GM12878 (cell line): ENCODE data around the gene OR9Q1. TPM values are rescaled to one million over a fixed set of nuclear protein-coding genes. Genes with fewer than 3 reads are reported as not detected.

Source experiments
- ATAC-seq: fragments of 200-7000 bp; cut with Tn5 transposase; 3 replicates; pipeline ENCODE4 v1.9.1; 2020; ENCODE audit warnings: mild to moderate bottlenecking, moderate library complexity
- BruUV-seq: library from RNA; stranded (reverse); fragments of 400-500 nt; replicated peaks from 2 replicates; lab custom pipeline; 2021; lab: Mats Ljungman, UMichigan
- CTCF ChIA-PET: fragments of 300-600 bp; sonication (Branson Sonifier 250); formaldehyde crosslinking; extraction: SDS; loops from one replicate; lab custom pipeline; 2021; ENCODE audit warnings: inconsistent platforms; lab: Yijun Ruan, JAX
- POLR2A ChIA-PET: fragments of 350-600 bp; formaldehyde crosslinking; extraction: SDS; loops from one replicate; lab custom pipeline; 2021; ENCODE audit warnings: inconsistent platforms; lab: Charles Lee
- RAD21 ChIA-PET: fragments of 300-600 bp; sonication (Branson Sonifier 250); formaldehyde crosslinking; loops from one replicate; lab custom pipeline; 2023; ENCODE audit warnings: antibody characterized with exemption; ENCODE audit not compliant: unreplicated experiment; lab: Charles Lee
- SMC1A ChIA-PET: fragments of 300-600 bp; sonication (Branson Sonifier 250); formaldehyde crosslinking; loops from one replicate; lab custom pipeline; 2023; ENCODE audit not compliant: unreplicated experiment, uncharacterized antibody; lab: Charles Lee
- DNase-seq: peaks from one replicate; pipeline ENCODE4 v3.0.0-alpha.2; 2011; ENCODE audit warnings: low read depth, low spot score
- FAIRE-seq: peaks from 3 replicates; lab custom pipeline; 2011; peaks lifted over from hg19 to GRCh38; lab: Jason Lieb, UNC
- H2AFZ ChIP-seq: 2 replicates; pipeline ENCODE4 v1.6.0; 2011; ENCODE audit warnings: low read depth, low read length, control low read depth; ENCODE audit not compliant: control insufficient read depth
- H3K27ac ChIP-seq: 2 replicates; pipeline ENCODE4 v1.5.1; 2011; ENCODE audit warnings: control low read depth; ENCODE audit not compliant: control insufficient read depth, insufficient read depth
- H3K27me3 ChIP-seq, 2 experiments: replicated peaks in 1 of 2; 2 replicates each; pipeline versions ENCODE4 v1.6.0 to v1.6.1; 2011; ENCODE audit warnings: low read length in 1 of 2; ENCODE audit not compliant: control insufficient read depth in 2 of 2, insufficient read depth in 2 of 2
- H3K36me3 ChIP-seq, 2 experiments: 2 replicates each; pipeline ENCODE4 v1.5.1; 2011; ENCODE audit warnings: low read length in 1 of 2; ENCODE audit not compliant: control insufficient read depth in 2 of 2, insufficient read depth in 2 of 2
- H3K4me1 ChIP-seq: 2 replicates; pipeline ENCODE4 v1.6.1; 2011; ENCODE audit warnings: mild to moderate bottlenecking, low read length, moderate library complexity, mixed read lengths; ENCODE audit not compliant: control insufficient read depth, insufficient read depth
- H3K4me2 ChIP-seq: 2 replicates; pipeline ENCODE4 v1.6.0; 2011; ENCODE audit warnings: control low read depth; ENCODE audit not compliant: control insufficient read depth, insufficient read depth
- H3K4me3 ChIP-seq: fragments of 200-600 bp; sonication (generic); 2 replicates; pipeline ENCODE4 v1.5.1; 2016
- H3K79me2 ChIP-seq: 2 replicates; pipeline ENCODE4 v1.6.0; 2011; ENCODE audit warnings: low read length; ENCODE audit not compliant: control insufficient read depth, insufficient read depth
- H3K9ac ChIP-seq: 2 replicates; pipeline ENCODE4 v1.8.0; 2011; ENCODE audit warnings: low read length, control low read depth, mixed read lengths; ENCODE audit not compliant: control insufficient read depth, insufficient read depth
- H3K9me3 ChIP-seq: replicated peaks from 3 replicates; pipeline ENCODE4 v1.5.1; 2011; ENCODE audit warnings: mild to moderate bottlenecking, low read length; ENCODE audit not compliant: control insufficient read depth, insufficient read depth
- H4K20me1 ChIP-seq: 2 replicates; pipeline ENCODE4 v1.6.0; 2011; ENCODE audit not compliant: control insufficient read depth, insufficient read depth
- ASH2L ChIP-seq: fragments of 300-600, 200-600 bp; sonication (generic); IDR thresholded peaks from 2 replicates; pipeline ENCODE4 v1.6.1; 2017; ENCODE audit warnings: low read depth, mild to moderate bottlenecking, borderline replicate concordance
- CBX3 ChIP-seq: fragments of 200-600 bp; sonication (generic); IDR thresholded peaks from 2 replicates; pipeline ENCODE4 v1.6.1; 2016; ENCODE audit warnings: low read depth, borderline replicate concordance
- CEBPB ChIP-seq, 2 experiments: fragments of 150-350 bp in 1 of 2; IDR thresholded peaks; 2 replicates each; pipeline ENCODE4 v1.6.1; 2012 to 2014; ENCODE audit warnings: low read depth in 2 of 2, low read length in 2 of 2, borderline replicate concordance in 1 of 2, inconsistent platforms in 1 of 2
- CHD1 ChIP-seq: IDR thresholded peaks from 2 replicates; pipeline ENCODE4 v1.6.1; 2012; ENCODE audit warnings: low read depth, low read length, improper control_type of control experiment
- FOS ChIP-seq: IDR thresholded peaks from 3 replicates; pipeline ENCODE4 v1.6.1; 2011; ENCODE audit warnings: borderline replicate concordance; ENCODE audit not compliant: insufficient read length; ENCODE audit errors: extremely low read depth
- NRF1 ChIP-seq: conservative IDR thresholded peaks from 2 replicates; pipeline ENCODE4 v1.6.1; 2011; ENCODE audit warnings: mild to moderate bottlenecking, low read depth, low read length, improper control_type of control experiment
- PAX5 ChIP-seq: IDR thresholded peaks from 2 replicates; pipeline ENCODE4 v1.6.1; 2011; ENCODE audit warnings: low read depth, low read length, borderline replicate concordance
- POLR2AphosphoS5 ChIP-seq: IDR thresholded peaks from 2 replicates; pipeline ENCODE4 v1.6.1; 2011; ENCODE audit warnings: mild to moderate bottlenecking, low read length, inconsistent platforms
- SREBF1 ChIP-seq: IDR thresholded peaks from 2 replicates; pipeline ENCODE4 v1.6.1; 2012; ENCODE audit warnings: mild to moderate bottlenecking, low read length
- SRF ChIP-seq, 2 experiments: IDR thresholded peaks; 2 replicates each; pipeline ENCODE4 v1.6.1; 2011; ENCODE audit warnings: low read depth in 2 of 2, low read length in 2 of 2, mild to moderate bottlenecking in 1 of 2, moderate library complexity in 1 of 2
- TARDBP ChIP-seq: IDR thresholded peaks from 2 replicates; pipeline ENCODE4 v1.6.1; 2016; ENCODE audit warnings: borderline replicate concordance
- YY1 ChIP-seq: IDR thresholded peaks from 2 replicates; pipeline ENCODE4 v1.6.1; 2011; ENCODE audit warnings: low read depth, mild to moderate bottlenecking, low read length
- ZZZ3 ChIP-seq: IDR thresholded peaks from 2 replicates; pipeline ENCODE4 v1.6.1; 2011; ENCODE audit warnings: low read depth; ENCODE audit not compliant: control insufficient read depth, insufficient read length
- WGBS: methylation state at CpG from one replicate; pipeline ENCODE4 v1.1.6; 2016; ENCODE audit warnings: low lambda C conversion rate; ENCODE audit not compliant: insufficient replicate concordance, insufficient coverage; ENCODE audit errors: missing lambda C conversion rate; 5-methylcytosine and 5-hydroxymethylcytosine counted together
- in situ Hi-C: fragments of 300-500 bp; cut with MboI; formaldehyde crosslinking; loops from 9 replicates; pipeline ENCODE4 v1.14.3; 2018; ENCODE audit warnings: mixed read lengths
- intact Hi-C: fragments of 100-400 bp; cut with micrococcal nuclease; formaldehyde crosslinking; loops from one replicate; pipeline ENCODE4 v1.14.2; 2022; ENCODE audit not compliant: unreplicated experiment
- polyA plus RNA-seq, 11 experiments: library from polyadenylated mRNA; depleted of rRNA in 4 of 11; unstranded in 6 of 11; stranded (reverse) in 5 of 11; fragments of >200 nt; fragmentation: Nextera tagmentation in 4 of 11; fragmentation: Illumina TruSeq in 1 of 11; extraction: Ambion mirVana in 4 of 11; extraction: Trizol in 1 of 11; gene quantifications; 1 replicate in 1 of 11; 2 replicates in 10 of 11; pipeline versions ENCODE4 v1.2.1 to v1.2.3, GENCODE V29; 2011 to 2016; ENCODE audit warnings: inconsistent platforms in 2 of 11, missing spikeins in 2 of 11, low read depth in 1 of 11
- total RNA-seq, 4 experiments: library from RNA; depleted of rRNA in 3 of 4; stranded (reverse); fragments of >200 nt in 3 of 4; fragmentation: Illumina TruSeq in 1 of 4; extraction: Trizol in 1 of 4; gene quantifications; 2 replicates each; pipeline versions ENCODE4 v1.2.1 to v1.2.3, GENCODE V29; 2013 to 2021
- TF ChIP-seq, protein P1 (sequence below): IDR thresholded peaks from 2 replicates; pipeline ENCODE4 v1.6.1; 2012; ENCODE audit warnings: mild to moderate bottlenecking, low read depth, low read length
- TF ChIP-seq, protein P2 (sequence below): IDR thresholded peaks from 2 replicates; pipeline ENCODE4 v1.6.1; 2012; ENCODE audit warnings: low read depth, low read length, improper control_type of control experiment
- TF ChIP-seq, protein P3 (sequence below): fragments of 450-650 bp; IDR thresholded peaks from 2 replicates; pipeline ENCODE4 v1.6.1; 2016; ENCODE audit warnings: mild to moderate bottlenecking

Gene OR9Q1
- total and polyA plus RNA-seq, 10 of the 15 experiments (the other 5 are each of a cell fraction or from before 2014, with no cell fraction given) = not detected

DNA sequence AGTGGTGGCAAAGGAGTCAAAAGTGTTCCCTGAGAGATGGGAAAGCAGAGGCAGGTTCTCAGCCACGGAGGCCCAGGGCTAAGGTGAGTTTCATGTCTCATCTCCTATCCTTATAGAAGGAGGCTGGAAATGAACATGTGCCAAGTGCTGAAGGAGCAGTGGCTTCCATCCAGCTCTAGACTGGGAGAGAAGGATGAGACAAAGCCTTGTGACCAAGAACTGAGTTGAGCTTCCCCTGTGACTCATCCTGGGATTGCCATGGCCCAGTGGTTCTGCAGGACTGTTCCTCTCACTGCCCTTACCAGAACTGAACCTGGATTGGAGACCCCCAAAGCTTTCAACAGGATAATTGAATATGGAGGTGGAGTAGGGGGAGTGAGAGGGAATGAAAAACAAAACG, 16.7 kb upstream of the OR9Q1 start:
- Histone ChIP-seq H3K27me3 (no peaks in the 10 kb centered on the region), H3K4me1 (no peaks in the 10 kb centered on the region), H3K9ac (no peak overlapping the region), H3K4me3 (no peak overlapping the region), H4K20me1 (no peaks in the 10 kb centered on the region), H3K27ac (no peak overlapping the region), H3K4me2 (no peak overlapping the region), H3K36me3 (no peaks in the 10 kb centered on the region), H3K9me3 (no peaks in the 10 kb centered on the region), H3K79me2 (no peaks in the 10 kb centered on the region), H2AFZ (no peak overlapping the region)
- FAIRE-seq (no peak), ATAC-seq (no peak), DNase-seq (no peak)
- intact Hi-C loops (no loop called here), in situ Hi-C loops (no loop called here)
- ChIA-PET CTCF (no interaction called here), POLR2A (no interaction called here), SMC1A (no interaction called here), RAD21 (no interaction called here)
- 5% methylated on average over 2 of the region's 2 CpGs for WGBS
- BruUV-seq = no TSS peak
- TF ChIP-seq CBX3 (no peak), SRF (IDR thresholded peaks at IDR 0.05; ENCODE audit: low read depth in 2 of 2, low read length in 2 of 2) (no peak), PAX5 (no peak), FOS (no peak), ASH2L (no peak), YY1 (no peak), NRF1 (no peak), CEBPB (IDR thresholded peaks at IDR 0.05; ENCODE audit: borderline replicate concordance in 1 of 2, low read depth in 2 of 2, low read length in 2 of 2) (no peak), ZZZ3 (no peak), POLR2AphosphoS5 (no peak), CHD1 (no peak), TARDBP (no peak), SREBF1 (no peak)
- TF ChIP-seq, protein P1, sequence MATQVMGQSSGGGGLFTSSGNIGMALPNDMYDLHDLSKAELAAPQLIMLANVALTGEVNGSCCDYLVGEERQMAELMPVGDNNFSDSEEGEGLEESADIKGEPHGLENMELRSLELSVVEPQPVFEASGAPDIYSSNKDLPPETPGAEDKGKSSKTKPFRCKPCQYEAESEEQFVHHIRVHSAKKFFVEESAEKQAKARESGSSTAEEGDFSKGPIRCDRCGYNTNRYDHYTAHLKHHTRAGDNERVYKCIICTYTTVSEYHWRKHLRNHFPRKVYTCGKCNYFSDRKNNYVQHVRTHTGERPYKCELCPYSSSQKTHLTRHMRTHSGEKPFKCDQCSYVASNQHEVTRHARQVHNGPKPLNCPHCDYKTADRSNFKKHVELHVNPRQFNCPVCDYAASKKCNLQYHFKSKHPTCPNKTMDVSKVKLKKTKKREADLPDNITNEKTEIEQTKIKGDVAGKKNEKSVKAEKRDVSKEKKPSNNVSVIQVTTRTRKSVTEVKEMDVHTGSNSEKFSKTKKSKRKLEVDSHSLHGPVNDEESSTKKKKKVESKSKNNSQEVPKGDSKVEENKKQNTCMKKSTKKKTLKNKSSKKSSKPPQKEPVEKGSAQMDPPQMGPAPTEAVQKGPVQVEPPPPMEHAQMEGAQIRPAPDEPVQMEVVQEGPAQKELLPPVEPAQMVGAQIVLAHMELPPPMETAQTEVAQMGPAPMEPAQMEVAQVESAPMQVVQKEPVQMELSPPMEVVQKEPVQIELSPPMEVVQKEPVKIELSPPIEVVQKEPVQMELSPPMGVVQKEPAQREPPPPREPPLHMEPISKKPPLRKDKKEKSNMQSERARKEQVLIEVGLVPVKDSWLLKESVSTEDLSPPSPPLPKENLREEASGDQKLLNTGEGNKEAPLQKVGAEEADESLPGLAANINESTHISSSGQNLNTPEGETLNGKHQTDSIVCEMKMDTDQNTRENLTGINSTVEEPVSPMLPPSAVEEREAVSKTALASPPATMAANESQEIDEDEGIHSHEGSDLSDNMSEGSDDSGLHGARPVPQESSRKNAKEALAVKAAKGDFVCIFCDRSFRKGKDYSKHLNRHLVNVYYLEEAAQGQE = no peak
- TF ChIP-seq, protein P2, sequence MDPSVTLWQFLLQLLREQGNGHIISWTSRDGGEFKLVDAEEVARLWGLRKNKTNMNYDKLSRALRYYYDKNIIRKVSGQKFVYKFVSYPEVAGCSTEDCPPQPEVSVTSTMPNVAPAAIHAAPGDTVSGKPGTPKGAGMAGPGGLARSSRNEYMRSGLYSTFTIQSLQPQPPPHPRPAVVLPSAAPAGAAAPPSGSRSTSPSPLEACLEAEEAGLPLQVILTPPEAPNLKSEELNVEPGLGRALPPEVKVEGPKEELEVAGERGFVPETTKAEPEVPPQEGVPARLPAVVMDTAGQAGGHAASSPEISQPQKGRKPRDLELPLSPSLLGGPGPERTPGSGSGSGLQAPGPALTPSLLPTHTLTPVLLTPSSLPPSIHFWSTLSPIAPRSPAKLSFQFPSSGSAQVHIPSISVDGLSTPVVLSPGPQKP = no peak
- TF ChIP-seq, protein P3, sequence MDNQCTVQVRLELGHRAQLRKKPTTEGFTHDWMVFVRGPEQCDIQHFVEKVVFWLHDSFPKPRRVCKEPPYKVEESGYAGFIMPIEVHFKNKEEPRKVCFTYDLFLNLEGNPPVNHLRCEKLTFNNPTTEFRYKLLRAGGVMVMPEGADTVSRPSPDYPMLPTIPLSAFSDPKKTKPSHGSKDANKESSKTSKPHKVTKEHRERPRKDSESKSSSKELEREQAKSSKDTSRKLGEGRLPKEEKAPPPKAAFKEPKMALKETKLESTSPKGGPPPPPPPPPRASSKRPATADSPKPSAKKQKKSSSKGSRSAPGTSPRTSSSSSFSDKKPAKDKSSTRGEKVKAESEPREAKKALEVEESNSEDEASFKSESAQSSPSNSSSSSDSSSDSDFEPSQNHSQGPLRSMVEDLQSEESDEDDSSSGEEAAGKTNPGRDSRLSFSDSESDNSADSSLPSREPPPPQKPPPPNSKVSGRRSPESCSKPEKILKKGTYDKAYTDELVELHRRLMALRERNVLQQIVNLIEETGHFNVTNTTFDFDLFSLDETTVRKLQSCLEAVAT = no peak
